Cardiac septum (tissue), 1 donor: Measurements from ENCODE around the gene NMT2. TPM values are rescaled to one million over a fixed set of nuclear protein-coding genes. Genes with fewer than 3 reads are reported as not detected.

Source experiments
- DNase-seq: peaks from one replicate; pipeline ENCODE4 v3.0.0-alpha.2; 2020; ENCODE audit warnings: low spot score
- intact Hi-C: fragments of 100-400 bp; cut with DNase I; formaldehyde crosslinking; loops from one replicate; pipeline ENCODE4 v1.14.0; 2022
- total RNA-seq: library from RNA; stranded (reverse); fragmentation: NEBNext Ultra II Directional; extraction: Animal tissue kit (Norgen Biotek cat#: 25700); gene quantifications from one replicate; pipeline ENCODE4 v1.2.1, GENCODE V29; 2021
- donor health status: DM: no; HTN: no; CAD: no.

Gene NMT2
- total RNA-seq, 1 donor from 2014 or later: 11.0 TPM

DNA sequence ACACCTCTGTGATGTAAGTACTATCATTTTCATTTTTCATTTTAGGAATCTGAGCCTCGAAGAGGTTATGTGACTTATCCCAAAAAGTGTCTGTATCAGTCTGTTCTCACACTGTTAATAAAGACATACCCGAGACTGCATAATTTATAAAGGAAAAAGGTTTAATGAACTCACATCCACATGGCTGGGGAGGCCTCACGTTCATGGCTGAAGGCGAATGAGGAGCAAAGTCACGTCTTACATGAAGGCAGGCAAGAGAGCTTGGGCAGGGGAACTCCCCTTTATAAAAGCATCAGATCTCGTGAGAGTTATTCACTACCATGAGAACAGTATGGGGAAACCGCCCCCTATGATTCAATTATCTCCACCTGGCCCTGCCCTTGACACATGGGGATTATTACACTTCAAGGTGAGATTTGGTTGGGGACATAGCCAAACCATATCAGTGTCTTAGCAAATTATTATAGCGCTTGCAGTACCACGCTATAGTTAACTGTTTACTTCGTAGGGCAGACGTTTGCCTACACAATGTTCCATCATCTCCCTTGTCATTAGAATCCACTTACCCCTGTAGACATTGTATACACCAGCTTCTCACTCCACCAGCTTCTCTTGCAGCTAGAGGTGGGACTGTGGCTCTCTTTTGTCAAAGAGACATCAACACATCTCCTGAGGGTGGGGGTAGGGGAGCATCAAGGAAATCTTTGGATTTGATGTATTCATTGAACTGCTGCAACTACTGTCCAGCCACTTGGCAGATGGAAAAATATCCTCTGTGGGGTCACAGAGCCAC, 15.4 kb upstream of the NMT2 start:
- intact Hi-C loops: no loop called here
- DNase-seq: no peak

DNA sequence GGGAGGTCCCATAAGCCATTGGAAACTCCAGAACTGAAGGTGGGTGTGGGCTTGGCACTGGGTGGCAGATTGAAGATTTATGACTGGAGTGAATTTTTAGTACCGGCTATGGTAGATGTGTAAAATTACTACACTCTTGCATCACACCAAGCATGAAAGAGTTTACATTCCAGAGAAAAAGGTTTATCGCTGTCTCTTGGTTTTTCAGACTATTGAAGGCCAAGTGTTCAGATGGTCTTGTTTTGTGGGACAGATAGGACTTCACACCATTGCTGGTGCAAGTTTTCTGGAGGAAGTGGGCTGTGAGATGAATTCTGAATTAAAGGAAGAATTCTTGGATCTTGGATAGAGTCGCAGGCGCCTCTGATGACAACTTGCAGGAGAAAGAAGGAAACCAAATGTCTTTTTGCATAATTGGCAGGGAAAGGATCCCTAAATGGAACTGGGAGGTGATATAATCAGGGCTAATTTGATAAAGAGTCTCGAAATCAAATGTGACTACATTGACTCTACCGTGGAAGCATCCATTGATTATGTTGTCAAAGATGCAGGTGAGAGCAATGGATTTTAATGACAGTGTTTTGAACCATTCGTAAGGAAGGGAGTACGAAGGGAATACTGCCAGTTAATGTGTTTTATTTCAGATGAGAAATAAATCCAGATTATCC, 14.2 kb upstream of the NMT2 start:
- DNase-seq: no peak
- intact Hi-C loops: no loop called here

DNA sequence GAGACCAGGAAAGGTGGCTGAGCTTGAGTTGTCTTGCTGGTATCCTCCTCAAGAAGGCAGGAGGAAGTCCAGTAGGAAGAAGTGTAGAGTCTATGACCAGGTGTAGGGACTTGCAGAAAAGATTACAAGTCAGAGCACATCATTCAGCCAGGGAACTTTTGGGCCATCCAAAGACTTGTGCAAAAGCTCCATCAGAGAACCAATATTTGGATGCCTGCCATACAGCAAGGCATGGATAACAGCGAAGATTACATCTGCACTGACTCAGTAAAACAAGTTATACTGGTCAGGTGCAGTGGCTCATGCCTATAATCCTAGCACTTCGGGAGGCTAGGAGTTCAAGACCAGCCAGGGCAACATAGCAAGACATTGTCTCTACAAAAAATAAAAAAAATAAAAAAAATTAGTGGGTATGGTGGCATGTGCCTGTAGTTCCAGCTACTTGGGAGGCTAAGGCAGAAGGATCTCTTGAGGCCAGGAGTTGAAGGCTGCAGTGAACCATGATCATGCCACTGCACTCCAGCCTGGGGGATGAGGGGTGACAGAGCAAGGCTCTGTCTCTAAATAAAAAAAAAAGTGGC, 13.2 kb upstream of the NMT2 start:
- no peak for DNase-seq
- intact Hi-C loops: no loop called here

DNA sequence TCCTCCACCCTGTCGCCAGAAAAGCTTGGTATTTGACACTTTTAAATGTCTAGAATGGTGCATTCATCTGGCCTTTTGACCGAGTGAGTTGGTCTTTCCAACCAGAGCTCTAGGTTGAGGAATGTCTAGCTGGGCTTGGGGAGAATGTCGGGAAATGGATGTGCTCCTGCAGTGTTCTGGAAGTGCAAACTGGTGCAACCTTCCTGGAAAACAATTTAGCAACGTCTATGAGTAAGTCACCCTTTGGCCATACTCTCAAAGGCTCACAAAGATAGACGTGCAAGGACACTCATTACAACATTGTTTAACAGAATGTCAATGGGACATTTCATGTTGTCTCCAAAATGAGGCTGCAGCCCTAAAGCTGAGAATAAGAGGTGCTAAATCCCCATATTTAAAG, 12.2 kb upstream of the NMT2 start:
- intact Hi-C loops: no loop called here
- no peak for DNase-seq

DNA sequence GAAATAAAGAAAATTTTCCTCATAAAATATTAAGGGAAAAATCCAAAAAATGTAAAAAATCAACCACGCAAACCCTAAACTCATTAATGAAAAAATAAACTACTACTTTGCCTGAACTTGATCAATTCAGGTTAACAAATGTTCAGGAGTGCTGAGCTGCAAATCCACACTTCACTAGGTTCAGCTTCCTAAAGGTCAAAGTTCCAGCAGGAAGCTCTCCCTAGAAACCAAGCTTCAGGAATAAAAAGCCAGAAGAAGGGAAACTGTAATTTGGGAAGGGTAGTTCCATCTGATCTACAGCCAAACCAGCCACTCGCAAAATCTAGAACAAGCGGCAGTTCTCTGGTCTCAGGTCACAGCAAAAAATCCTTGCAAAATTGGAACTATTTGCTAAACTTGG, 7.8 kb upstream of the NMT2 start:
- intact Hi-C loops: no loop called here

DNA sequence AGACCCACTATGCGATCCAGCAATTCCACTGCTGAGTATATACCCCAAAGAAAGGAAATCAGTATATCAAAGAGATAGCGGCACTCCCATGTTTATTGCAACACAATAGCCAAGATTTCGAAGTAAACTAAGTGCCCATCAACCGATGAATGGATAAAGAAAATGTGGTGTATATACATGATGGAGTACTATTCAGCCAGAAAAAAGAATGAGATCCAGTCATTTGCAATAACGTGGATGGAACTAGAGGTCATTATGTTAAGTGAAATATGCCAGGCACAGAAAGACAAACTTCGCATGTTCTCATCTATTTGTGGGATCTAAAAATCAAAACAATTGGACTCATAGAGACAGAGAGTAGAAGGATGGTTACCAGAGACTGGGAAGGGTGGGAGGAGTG, 7.1 kb upstream of the NMT2 start:
- DNase-seq: no peak
- intact Hi-C loops: no loop called here

More for the DNA sequence above, 7.8 kb upstream of the NMT2 start:
- no peak for DNase-seq

DNA sequence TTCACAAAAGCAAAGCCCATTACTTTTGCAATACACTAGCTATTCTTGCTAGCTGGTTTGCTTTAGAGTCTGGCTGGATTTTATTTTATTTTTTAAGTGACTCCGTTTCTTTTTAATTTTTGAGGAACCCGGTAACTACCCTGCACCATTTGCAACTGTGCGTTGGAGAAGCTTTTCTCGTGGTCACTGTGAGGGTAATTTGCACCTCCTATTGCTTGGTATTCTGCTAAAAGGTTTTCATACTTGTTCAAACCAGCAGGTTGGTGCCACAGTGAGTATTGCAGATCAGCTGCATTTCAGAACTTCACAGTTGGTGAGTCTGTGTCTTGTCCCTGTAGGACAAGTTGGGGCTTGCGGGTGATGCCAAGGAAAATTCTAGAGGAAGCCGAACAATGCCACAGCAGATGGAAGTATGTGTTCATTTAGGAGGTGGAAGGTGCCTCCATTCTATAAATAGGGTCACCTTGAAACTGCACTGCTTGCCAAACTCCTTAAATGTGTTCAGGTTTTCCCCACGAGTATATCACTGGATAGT, 3.9 kb upstream of the NMT2 start:
- intact Hi-C loops: no loop called here
- no peak for DNase-seq

DNA sequence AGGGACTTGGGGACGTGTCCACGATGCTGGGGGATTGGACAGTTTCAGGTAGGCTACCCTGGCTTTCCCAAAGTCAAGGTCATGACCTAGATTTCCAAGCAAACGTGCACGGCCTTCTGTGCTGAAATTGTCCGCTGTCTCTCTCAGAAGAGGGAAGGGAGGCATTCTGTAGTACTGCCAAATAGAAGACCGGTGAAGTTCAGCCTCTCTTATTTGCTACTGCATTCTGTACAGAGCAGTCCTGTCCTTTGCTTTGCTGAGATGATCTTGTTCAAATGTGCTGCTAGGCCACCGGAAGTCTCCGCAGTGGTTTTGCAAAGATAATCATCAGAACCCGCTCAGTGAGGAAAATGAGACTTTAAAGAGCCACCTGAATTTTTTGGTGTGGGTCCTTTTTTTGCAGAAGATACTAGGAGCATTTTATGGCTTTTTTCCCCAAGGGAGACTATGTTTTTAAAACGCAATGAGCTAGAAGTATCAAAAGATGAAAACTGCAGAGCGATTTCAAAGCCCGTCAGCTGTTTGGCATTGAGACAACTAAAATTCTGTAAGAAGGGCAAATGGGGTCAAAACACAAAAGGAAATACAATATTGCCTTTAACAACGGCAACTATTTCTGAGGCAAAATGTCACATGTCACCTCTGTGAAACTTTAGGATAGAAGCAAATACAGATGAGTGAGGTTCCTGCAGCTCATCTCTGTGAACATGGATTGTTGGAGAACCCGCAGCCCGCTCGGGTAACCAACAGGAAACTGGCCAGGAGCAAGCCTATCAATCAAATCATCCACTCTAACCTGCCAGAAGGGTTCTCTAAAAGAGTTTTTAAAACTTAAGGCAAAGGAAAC, 1.3 kb upstream of the NMT2 start:
- DNase-seq: no peak
- intact Hi-C loops: no loop called here

DNA sequence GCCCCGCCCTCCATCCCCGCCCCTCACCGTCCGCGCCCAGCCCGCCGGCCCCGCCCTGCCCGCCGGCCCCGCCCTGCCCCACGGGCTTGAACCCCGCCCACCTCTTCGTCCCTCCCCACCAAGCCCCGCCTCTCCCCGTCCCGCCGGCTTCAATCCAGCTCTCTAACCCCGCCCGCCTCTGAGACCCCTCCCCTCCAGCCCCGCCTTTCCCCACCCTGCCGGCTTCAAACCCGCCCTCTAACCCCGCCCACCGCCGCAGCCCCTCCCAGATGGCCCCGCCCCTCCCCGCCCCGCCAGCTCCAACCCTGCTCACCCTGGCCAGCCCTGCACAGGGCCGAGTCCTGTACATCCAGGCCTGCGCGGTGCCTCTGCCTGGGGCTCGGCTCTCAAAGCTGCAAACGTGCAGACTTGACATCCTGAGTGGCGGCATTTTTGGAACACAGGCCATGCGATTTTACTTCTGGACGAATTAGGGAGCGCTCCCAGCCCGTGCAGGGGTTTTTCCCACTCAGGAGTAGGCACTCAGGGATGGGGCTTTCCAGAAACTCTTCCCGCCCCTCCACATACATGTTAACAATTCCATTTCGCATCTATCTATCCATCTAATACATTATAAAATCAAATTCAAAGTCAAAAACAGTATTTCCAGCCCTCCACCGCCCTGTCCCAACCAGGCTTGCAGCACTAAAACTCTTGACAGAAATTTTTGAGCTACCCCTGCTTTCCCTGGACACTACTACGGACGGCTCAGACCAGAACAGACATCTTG, 477 bp upstream of the NMT2 start:
- DNase-seq: peak; percentile 99
- intact Hi-C loops: no loop called here

DNA sequence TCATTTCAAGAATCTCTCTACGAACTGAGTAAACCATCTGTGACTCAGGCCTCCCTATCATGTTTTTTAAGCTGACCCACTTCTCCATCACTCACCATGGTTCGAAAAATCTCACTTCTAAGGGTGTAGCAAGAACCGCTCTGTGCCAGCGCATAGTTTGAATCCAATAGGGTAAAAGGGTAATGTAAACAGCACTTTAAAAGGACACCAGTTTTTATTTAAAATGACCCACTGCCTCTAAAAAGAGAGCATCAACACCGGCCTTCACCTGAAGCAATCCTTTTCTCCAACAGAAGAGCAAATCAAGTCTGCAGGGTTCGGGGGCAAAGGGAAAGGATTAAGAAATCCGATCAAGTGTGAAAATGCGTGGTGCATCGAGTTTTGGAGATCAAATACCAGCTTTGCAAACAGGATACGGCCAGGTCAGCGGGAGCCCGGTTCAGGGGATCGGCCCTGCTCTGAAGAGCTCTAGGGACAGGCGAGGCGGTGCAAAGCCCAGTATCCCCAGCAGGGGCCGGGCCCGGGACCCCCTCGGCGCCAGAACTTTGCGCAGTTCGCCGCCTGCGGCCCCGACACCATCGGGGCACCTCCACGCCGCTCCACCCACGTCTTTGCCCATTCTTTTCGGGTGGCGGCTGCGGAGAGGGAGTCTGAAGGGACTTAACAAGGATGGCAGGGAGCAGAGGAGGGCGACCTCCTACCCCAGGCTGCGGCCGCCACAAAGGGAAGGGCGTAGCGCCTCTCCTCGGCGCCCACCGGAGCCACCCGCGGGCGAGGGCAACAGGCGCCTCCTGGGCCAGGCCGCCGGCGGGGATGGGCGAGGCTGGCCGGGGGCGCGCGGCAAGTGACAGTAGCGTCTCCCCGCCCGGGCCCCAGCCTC, 842 bp downstream of the NMT2 start:
- intact Hi-C loops: no loop called here
- DNase-seq: peak; percentile 78

DNA sequence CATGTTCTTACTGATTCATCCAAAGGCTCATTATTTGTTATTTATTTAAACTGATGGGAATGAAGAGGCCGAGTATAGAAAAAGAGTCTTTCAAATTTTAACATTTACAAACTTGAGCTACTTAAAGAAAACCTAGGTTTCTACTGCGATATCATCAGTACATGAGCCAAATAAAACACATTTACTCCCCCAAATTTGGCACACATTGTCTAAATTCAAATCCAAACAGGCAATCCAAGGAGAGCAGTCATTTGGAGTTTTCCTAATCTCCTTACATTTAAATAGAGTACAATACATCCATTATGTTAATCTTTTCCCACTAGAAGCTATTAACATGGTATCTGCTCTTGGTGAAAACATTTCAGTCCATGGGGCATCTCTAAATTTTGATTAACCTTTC, 2.2 kb downstream of the NMT2 start:
- DNase-seq: no peak
- intact Hi-C loops: no loop called here

DNA sequence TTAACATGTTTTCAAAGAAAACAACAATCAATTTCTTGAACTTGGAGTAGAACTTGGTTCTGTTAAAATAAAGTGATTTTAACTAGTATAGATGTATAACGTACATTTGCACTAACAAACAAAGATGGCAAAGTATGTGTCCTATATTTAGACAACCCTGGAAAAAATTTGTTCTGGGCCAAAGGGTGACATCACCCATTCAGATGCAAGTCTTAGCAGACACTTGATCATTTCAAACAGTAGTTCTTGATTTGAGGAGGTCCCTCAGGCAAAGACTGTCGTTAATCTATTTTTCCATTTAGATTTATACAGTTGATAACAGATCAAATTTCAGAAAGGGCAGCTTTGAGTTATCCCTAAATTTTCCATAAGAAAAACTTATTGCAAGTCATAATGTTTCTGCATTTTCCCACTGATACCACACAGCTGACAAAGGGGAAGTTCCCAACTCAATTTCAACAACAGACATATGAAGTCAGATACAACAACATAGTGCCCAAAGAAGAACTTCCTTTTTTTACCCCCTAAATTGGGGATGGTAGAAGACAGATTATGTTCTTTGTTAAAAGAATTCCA, 5.2 kb downstream of the NMT2 start:
- no peak for DNase-seq
- intact Hi-C loops: no loop called here

DNA sequence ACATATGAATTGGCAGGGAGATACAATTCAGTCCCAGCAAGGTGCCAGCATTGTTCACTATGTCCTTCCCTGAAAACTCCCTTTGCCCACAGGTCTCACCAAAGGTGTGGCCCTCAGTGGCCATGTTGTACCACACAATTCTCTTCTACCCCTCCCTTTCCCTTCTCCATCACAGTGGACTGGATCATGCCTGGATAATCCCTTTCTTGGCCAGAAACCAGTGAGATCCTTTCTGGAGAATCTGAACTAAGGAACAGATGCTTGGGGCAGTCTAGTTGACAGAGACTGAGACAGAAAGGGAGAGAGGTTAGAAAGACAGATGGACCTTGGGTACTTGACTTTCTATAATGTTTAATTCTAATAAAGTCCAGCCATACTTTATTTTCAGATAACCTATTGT, 9.5 kb downstream of the NMT2 start:
- intact Hi-C loops: no loop called here
- DNase-seq: no peak

DNA sequence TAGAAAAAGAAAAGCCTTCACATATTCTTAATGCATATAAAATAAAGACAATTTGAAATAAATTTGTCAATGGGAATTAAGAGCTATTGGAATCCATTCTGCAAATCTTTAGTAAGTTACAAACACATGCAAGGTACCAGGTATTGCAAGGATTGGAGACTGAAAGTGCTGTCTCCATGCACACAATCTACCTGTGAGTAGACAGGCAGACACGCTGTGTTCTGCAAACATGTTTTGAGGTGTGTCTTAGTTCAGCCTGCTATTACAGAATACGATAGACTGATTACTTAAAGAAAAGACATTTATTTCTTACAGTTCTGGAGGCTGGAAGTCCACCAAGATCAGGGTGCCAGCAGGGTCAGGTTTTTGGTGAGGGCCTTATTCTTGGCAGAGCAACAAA, 10.0 kb downstream of the NMT2 start:
- intact Hi-C loops: no loop called here
- DNase-seq: no peak

DNA sequence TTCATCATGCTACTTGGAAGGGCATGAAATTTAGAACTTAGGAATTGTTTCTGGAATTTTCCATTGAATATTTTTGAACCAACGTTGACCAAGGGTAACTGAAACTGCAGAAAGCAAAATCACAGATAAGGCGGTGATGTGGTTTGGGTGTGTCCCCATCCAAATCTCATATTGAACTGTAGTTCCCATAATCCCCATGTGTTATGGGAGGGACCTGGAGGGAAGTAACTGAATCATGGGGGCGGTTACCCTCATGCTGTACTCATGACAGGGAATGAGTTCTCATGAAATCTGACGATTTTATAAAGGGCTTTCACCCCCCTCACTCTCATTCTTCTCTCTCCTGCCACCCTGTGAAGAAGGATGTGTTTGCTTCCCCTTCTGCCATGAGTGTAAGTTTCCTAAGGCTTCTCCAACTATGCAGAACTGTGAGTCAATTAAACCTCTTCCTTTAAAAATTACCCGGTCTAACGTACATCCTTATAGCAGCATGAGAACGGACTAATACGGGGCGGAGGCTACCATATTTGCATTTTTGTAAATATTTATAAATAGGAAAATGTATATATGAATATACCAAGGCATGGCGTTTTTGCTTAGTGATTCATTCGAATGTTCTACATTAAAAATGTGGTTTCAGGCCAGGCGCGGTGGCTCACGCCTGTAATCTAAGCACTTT, 12.4 kb downstream of the NMT2 start:
- intact Hi-C loops: no loop called here

DNA sequence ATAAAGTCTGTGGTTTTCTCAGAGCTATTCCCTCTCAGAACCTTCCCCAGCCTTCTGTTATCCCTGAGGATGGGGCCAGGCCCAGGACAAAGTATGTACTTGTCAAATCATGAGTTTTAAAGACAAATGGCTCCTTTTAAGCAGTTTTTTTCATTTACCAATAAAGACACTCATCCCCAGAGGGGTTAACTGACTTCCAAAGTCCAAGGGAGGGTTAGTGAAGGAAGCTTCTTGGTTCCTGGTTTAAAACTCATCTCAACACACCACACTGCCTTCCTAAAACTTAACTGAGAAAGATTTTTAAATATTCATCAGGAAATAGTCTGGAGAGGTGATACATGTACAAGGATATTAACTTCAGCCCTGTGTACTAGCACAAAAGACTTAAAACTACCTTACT, 15.9 kb downstream of the NMT2 start:
- intact Hi-C loops: no loop called here
- DNase-seq: no peak

More for the DNA sequence above, 12.4 kb downstream of the NMT2 start:
- DNase-seq: no peak

DNA sequence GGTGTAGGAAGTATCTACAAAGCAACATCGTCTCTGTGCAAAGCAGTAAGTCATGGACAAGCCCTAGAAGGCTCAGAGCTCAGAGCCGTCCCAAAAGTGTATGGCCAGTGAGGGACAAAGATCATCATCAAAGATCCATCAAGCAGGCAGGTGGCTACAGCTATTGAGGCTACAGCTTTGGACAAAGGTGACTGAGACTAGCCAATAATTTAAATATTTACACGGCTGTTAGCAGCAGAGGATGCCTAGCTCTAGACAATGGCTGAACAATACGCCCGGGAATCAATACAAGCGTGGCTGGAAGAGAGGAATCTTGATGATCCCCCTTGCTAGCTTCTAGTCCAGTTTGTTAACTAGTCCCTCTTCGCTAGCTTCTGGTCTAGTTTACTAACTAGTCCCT, 17.9 kb downstream of the NMT2 start:
- intact Hi-C loops: no loop called here
- DNase-seq: no peak
